ENCODE measurements around the gene IPPK.

Gene IPPK, protein sequence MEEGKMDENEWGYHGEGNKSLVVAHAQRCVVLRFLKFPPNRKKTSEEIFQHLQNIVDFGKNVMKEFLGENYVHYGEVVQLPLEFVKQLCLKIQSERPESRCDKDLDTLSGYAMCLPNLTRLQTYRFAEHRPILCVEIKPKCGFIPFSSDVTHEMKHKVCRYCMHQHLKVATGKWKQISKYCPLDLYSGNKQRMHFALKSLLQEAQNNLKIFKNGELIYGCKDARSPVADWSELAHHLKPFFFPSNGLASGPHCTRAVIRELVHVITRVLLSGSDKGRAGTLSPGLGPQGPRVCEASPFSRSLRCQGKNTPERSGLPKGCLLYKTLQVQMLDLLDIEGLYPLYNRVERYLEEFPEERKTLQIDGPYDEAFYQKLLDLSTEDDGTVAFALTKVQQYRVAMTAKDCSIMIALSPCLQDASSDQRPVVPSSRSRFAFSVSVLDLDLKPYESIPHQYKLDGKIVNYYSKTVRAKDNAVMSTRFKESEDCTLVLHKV

DNA sequence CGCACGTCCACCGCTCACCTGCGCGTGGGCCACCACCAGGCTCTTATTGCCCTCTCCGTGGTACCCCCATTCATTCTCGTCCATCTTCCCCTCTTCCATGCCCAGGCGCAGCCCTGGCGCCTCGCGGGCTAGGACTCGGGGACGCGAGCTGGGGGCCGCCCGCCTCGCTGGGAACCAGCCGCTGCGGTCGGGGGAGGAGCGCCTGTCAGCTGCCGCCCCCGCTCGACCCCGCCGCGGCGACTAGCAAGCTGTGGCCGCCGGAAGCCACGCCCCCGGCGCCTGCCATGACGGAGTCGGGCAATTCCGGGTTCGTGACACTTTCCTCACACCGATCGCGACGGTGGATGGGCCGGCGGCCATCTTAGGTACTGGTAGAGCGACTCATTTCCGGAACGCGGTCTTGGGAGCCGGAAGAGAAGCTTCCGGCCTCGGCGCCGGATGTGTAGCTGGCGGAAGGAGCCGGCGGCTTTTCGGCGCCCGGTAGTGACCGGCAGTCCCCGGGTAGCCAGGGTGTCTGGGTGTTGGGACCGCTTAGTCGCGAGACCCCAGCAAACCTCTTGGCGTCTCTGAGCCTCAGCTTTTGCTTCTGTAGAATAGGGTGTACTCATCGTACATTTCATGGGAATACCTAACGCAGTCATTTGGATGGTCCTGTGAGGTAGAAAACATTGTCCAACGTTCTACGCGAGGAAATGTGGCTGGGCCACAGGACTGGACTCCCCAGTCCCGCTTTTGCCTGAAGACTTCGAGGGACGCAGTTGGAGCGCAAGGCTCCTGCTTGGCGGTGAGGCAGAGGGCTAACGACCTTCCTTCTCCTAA lies at the start of gene IPPK:
Gene IPPK (minus strand): TSS at position 242 of the 819 bp plus-strand sequence. CDS start 143 bp downstream, at position 99.
- peak; percentile 99 for DNase-seq (ENCODE audit: low spot score)

DNA sequence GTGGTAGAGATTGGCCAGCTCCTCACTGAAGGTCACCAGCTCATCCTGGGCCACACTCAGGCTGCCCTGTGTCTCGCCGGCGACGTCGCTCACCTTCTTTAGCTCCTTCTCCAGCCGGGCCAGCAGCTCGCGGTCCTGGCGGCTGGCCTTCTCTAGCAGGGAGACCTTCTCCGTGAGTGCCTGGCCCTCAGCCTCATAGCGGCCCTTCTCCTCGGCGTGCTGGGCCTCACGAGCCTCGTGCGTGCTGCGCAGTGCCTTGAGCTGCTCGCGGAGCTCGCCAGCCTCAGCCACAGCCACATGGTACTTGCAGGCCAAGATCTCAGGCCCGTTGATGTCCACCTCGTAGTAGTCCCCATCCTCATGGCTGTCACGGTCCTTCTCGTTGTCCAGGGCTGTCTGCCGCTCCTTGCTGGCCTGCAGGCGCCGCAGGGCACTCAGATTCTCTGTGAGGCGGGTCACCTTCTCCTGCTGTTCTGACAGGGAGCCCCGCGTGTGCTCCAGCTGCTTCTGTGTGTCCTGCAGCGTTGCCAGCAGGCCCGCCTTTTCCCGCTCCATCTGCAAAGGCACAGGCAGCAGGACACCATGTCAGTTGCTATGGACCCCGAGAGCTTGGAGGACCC lies 49.2 kb upstream of the IPPK start:
- DNase-seq (ENCODE audit: low spot score): no peak

DNA sequence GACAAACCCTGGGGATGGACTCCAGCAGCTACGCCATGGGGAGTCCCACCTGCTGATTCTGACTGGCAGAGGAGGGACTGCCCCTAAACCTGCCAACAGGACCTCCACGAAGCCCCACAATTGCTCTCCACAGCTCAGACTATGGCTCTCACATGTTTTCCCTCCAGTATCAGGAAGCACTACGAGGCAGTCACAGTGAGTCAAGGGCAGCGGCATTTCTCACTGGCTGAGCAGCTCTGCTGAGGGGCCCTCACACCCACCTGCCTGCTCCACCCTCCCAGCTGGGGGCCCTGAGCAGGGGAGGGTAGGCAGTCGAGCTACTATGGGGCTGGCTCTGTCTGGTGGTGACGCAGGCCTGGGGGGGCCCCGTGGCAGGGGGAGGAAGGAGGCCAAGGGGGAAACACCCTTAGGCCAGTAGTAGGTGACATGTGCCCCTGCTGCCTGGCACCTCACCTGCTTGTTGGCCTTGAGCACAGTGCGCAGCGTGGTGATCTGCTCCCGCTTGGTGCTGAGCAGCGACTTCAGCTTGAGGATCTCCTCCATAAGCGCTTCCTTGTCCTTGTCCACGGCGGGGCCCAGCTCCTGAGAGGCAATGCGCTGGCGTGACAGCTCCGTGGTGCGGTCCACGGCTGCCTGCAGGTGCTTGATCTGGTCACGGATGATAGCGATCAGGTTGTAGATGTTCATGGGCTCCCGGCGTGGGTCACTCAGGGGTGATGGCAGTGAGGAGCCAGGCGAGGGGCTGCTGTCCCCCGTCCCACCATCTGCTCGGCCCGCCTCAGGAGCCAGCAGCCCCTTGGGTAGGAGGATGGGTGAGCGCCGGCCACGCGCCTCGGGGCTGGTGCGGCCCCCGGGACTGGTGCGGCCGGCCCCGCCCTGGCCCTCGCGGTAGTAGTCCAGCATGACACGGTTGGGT lies 48.4 kb upstream of the IPPK start:
- DNase-seq (ENCODE audit: low spot score): no peak

DNA sequence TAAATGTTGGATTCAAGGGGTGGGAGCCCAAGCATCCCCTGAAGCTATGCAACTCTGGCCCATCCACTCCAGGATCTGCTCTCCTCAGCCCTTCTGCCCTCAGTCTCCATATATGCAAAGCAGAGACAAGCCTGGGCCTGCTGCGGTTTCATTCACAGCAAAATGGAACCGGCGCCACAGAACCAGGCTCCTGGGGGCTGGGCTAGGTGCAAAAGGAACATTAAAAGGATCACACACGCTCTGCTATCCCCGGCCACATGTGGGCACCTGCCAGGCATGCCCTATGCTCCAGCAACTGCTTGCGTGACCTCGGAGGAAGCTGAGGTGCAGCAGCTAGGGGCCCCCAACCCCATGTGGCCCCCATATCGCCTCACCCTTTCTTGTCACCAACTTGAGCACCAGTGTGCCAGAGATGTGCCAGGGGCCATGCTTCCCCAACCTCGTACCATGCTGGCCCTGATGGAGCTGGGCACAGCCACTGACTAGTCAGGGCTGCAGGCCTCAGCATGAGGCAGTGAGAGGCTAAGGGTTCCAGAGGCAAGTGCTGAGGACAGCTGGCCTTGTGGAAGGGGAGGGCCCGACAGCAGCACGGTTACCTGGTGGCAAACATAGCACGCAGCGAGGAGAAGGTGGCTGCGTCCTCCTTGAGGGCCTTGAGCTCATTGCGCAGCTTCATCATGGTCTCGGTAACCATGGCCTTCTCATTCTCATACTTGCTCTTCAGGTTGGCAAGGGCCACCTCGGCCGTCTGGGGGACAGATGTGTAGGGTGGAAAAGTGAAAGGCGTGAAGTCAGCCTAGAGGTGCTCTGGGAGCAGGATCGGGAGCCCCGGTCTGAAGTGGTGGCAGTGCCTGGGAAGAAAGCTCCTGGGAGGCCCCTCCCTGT lies 47.5 kb upstream of the IPPK start:
- peak; percentile 57 for DNase-seq (ENCODE audit: low spot score)

DNA sequence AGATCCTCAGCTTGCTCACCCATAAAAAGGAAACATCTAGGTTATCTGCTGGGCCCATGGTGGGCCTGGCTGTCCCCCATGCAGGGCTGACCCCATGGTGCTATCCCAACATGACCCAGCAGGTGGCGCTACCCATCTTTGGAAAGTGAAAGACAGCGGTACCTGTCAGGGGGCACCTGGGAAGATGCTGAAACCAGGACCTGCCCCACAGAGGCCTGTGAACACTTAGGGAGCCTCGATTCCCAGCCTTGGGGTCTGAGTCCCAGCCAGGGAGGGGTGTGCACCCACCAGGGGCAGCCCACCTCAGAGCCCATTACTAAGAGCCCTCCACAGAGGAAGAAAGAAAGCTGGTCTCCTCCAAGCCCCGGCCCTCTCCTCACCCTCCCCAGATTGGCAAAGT lies 46.6 kb upstream of the IPPK start:
- DNase-seq (ENCODE audit: low spot score): peak; percentile 83

DNA sequence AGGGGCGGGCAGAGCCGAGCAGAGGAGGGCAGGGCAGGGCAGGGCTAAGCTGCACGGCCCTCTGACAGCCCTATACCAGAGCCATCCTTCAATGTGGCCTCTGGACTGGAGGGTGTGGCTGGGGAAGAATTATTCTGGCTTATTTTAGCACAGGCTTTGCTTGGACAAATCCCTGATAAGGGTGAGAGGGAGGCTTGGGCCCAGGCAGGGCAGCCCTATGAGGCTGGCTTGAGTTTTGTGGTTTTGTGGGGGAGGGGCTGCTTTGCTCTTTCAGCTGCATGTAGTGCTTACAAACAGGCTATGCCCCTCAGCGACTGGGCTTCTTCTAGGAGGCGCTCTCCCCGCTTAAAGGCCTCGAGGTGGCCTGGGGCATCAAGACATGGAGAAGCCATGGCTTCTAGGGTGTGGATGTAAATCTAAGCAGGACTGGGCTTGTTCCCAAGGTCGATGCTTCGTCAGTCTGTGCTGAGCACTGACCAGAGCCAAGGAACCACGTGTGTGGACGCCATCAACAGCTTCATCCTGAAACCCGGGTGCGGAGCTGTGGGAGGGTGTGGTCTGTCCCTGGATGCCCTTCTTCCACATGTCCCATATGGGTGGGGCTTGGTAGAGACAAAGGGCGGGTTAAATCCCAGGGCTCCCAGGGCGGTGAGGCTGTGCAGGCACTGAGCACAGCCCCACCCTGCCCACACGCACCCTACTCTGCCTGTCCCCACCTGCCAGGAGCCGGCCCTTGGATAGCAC lies 45.7 kb upstream of the IPPK start:
- DNase-seq (ENCODE audit: low spot score): no peak

DNA sequence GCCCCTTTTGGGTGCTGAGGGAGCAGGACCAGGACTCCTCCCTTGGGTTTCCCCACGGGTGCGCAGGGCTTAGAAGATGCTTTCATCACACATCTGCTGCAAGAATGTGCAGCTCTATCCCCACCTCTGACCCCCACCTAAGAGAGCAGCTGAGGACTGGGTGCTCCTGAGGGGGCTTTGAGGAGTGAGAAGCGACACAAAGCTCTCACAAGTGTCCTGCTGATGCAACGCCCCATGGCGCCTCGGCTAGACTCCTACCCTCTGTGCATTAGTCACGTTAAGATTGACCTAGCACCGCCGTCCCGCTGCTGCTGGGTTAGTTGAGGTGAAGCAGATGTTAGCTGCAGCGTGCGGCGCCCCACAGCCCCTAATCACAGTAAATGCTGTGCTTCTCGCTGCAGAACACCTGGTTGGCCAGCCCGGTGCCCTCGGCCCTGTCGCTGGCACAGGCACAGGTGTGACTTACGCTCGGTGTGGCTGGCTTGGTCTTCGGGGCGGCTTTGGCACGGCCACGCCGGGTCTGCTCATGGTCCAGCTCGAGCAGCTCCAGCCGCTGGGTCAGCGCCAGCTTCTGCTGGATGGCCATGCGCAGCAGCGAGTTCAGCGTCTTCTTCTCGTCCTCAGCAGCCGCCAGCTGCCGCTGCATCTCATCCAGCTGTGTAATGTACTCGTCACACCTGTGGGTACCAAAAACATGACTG lies 45.0 kb upstream of the IPPK start:
- DNase-seq (ENCODE audit: low spot score): no peak

DNA sequence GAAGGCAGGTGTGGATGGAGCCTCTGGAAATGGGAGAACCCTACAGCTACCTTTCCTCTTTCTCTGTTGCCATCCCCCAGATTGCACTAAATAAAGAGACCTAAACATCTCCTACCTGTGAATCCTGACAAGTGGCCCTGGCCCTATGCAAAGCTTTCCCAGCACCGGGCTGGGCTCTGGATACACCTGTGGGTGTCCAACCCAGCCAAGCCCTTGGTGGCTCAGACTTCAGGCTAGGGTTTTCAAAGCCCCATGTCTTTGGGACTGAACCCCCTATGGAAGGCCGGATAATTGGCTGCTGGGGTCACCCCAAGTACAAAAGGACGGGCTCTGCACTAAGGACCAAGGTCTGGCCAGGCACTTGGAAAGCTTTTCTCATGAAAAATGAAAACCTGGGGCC lies 44.1 kb upstream of the IPPK start:
- DNase-seq (ENCODE audit: low spot score): no peak

DNA sequence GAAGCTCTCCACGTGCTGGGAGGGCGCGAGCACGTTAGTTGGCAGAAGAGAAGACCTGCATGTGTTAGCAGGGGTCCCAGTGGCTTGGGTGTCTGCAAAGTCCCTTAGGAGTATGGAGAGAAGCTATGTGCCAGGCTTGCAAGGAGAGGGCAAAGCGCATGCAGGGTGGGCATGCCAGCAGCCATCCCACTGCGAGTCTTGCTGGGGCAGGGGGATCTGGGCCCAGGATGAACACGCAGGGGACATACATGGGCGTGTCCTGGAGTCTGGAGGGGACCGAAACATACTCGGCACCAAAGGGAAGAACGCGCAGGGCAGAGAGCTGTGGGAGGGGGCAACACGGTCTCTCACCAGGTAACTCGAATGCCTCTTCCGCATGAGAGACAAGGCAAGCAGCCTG lies 43.6 kb upstream of the IPPK start:
- DNase-seq (ENCODE audit: low spot score): no peak

DNA sequence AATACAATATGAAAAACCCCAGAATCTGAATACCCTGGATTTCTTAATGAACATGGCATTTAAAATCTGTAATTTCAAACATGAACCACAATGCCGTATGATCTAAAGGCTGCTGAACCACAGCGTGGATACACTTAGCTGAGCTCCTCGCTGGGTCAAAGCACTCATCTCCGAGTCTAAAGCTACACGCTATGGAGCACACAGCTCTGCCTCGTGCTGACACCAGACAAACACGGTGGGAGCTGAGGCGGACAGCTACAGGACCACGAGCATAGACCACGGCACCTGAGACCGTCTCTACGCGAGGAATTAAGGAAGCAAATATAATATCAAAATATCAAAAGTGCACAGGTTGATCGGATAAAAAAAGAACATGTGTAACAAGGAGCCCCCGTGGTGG lies 42.8 kb upstream of the IPPK start:
- no peak for DNase-seq (ENCODE audit: low spot score)

DNA sequence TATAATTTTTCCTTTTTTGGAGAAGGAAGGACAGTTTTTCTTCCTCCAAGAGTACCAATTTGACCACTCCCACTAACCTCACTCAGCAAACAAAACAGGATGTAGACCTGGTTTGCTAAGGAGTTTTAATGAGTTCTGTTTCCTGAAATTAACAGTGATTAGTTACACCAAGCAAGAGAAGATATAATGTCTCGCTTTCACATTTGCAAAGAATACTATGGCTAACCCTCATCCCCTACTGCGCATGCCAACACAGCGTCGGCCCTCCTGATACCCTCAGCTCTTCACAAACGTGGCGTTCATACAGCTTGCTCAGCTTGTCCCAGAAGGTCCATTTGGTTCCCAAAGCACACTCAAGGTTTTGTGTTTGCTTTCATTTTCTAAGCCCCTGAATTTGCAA lies 41.9 kb upstream of the IPPK start:
- DNase-seq (ENCODE audit: low spot score): no peak

DNA sequence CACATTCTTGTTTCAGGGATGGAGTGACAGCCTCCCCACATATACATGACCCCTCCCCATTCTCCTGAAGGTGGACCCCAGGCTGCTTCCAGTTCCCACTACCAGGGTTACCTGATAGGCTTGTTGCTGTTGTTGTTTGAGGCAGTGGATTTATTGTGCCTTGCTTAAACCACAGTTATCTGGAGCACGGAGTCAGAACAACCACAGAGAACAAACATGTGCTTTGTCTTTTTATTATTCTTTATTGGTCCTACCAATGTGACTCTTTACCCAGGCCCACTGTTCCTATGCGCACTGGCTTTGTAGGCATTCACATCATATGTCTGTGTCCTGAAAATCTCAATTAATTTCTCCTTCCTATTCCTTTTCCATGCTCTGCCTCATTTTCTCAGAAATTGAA lies 41.2 kb upstream of the IPPK start:
- DNase-seq (ENCODE audit: low spot score): no peak

DNA sequence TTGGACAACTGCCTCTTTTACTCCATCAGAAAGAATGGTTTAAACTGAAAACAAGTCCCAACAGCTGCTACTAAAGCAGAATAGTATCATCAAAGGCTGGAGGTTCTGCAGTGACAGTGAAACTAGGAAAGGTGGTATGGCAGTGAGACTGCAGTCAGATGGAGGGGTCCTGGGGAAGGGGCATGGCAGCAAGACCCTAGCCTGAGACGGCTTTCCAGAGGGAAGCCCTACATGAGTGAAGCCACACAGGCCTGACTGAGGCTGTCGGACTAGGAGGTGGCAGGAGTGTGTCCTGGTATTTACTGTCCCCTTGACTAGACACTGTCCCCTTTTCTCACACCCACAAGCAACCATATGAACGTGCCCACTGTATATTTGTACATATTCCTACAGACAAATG lies 40.4 kb upstream of the IPPK start:
- DNase-seq (ENCODE audit: low spot score): no peak

DNA sequence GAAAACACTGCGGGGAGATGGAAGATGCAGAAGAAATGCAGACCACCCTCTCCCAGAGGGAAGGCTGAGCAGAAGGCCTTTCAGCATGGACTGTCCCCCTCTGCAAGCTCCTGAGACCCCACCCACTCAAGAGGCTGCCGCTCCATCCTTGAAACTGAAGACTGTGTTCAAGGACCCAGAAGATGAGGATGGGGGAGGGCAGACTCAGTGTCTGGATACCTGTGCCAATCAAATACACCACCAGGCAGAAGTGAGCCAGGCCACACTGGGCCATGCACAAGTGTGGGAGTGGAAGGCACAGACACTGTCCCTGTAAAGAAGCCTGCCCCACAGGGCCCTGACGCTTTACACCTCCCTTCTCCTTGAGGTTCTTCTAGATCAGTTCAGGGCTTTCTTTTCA lies 40.0 kb upstream of the IPPK start:
- DNase-seq (ENCODE audit: low spot score): no peak

DNA sequence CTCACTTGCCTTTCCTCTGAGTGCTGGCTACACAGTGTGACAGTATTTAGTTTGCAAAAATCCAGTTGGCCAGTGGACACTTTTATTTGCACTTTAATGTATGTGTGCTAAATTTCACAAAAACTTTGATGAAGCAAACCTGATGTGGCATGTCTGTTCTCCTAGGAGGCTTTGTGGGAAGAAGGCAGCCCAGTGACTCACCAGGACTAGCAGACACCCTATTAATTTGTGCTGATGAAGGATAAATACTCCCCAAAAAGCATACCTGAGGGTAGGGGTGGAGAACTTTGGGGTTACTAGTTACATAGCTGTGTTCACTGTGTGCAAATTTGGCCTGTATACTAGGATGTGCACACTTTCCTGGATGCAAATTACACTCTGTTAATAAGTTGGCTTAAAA lies 39.3 kb upstream of the IPPK start:
- DNase-seq (ENCODE audit: low spot score): no peak

DNA sequence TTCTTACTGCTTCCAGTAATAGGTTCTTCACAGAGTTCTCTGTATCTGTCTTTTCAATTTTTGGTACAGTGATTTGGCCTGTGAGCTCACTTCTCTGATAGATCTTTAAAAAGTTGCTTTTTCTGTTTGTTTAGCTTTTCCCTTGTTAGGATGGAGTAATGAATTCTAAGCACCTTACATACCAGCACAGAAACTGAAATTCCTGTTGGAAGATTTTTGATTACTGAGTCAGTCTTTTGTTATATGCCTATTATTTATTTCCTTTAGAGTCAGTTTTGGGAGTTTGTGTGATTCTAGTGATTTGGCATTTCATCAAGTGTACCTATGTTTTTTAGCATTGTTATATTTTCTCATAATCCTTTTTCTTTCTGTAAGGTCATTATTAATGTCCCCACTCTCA lies 37.6 kb upstream of the IPPK start:
- no peak for DNase-seq (ENCODE audit: low spot score)

DNA sequence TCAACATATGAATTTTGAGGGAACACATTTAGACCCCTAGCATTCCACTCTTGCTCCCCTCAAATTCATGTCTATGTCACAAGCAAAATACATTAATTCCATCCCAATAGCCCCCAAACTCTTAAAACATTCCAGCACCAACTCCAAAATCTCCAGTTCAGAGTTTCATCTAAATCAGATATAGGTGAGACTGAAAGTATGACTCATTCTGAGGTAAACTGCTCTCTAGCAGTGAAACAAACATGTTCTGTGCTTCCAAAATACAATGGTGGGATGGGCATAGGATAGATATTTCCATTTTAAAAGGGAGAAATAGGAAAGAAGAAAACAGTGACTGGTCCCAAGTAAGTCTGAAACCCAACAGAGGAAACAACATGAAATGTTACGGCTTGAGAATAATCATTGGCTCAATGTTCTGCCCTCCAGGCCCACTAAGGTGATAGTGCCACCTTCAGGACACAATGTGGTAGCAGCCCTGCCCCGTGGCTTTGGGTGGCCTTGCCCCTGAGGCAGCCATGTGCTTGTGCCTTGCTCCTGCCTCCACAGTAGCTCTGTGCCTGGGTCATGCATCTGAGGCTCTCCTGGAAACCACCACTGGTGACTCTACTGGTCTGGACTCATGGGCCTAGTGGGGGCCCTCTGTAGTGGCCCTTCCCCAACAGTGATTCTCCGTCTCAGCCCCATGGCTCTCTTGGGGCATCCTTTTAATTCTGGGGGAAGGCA lies 36.4 kb upstream of the IPPK start:
- DNase-seq (ENCODE audit: low spot score): peak; percentile 53

DNA sequence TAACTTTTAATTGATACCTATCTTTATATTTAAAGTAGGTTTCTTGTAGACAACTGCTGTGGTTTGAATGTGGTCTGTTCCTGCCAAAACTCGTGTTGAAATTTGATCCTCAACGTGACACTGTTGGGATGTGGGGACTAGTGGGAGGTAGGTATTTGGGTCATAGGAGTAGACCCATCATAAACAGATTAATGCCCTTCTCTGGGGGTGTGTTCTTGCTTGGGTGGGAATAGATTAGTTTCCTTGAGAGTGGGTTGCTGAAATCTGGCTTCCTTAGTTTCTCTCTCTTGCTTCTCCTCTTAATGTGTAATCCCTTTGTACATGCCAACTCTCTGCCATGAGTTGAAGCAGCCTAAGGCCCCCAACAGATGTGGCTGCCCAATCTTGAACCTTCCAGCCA lies 34.6 kb upstream of the IPPK start:
- no peak for DNase-seq (ENCODE audit: low spot score)

DNA sequence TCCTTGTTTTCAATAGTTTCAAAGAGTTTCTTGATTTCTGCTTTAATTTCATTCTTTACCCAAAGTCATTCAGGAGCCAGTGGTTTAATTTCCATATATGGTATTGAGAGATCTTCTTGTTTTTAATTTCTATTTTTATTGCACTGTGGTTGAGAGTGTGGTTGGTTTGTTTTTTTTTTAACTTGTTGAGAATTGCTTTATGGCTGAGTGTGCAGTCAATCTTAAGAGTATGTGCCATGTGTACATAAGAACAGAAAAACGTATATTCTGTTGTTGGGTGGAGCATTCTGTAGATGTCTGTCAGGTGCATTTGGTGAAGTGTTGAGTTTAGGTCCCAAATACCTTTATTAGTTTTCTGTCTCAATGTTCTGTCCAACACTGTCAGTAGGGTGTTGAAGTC lies 26.7 kb upstream of the IPPK start:
- DNase-seq (ENCODE audit: low spot score): no peak
